ENCODE results near the gene ERBB3.

- no peak for TF ChIP-seq CTCF (IDR thresholded peaks at IDR 0.05; ENCODE audit: insufficient read depth, low read depth, low read length)
- no peak for TF ChIP-seq EZH2 (IDR thresholded peaks at IDR 0.05; ENCODE audit: insufficient read depth, low read length)
These were observed 38.1 kb downstream of the ERBB3 start, which contains the start of gene ZC3H10 for GRCh38 chr12:56117778-56118687.
